Renal cortex interstitium (tissue), 11 donors: ENCODE results near the gene ESPN. TPM values are rescaled to one million over a fixed set of nuclear protein-coding genes. Genes with fewer than 3 reads are reported as not detected.
A peak's percentile ranks its signal among the peaks of the same experiment; 100 is the strongest.
"Not testable (repeated sequence)": the region's sequence is repeated elsewhere in the genome, so short reads cannot be mapped to it uniquely, and the experiment has no call there.

Experiments used
- DNase-seq, 11 donors: peaks; one replicate each; pipeline ENCODE4 v3.0.0-alpha.2; 2013; ENCODE audit warnings: low read depth in 9 of 11, low spot score in 4 of 11; ENCODE audit errors: extremely low read depth in 1 of 11
- polyA plus RNA-seq, 3 donors: library from polyadenylated mRNA; unstranded; fragments of 120-200 nt; gene quantifications; one replicate each; pipeline ENCODE4 v1.2.1, GENCODE V29; 2013; ENCODE audit not compliant: insufficient read length in 3 of 3

The ESPN gene
- polyA plus RNA-seq, 3 donors, result 12.4 to 31.4 (median 15.6) TPM

GRCh38 chr1:6443339-6444115 is 19.0 kb downstream of the ESPN start:
- DNase-seq, result no peak

- no peak for DNase-seq
Measured at GRCh38 chr1:6444377-6444776, 19.8 kb downstream of the ESPN start.

DNA sequence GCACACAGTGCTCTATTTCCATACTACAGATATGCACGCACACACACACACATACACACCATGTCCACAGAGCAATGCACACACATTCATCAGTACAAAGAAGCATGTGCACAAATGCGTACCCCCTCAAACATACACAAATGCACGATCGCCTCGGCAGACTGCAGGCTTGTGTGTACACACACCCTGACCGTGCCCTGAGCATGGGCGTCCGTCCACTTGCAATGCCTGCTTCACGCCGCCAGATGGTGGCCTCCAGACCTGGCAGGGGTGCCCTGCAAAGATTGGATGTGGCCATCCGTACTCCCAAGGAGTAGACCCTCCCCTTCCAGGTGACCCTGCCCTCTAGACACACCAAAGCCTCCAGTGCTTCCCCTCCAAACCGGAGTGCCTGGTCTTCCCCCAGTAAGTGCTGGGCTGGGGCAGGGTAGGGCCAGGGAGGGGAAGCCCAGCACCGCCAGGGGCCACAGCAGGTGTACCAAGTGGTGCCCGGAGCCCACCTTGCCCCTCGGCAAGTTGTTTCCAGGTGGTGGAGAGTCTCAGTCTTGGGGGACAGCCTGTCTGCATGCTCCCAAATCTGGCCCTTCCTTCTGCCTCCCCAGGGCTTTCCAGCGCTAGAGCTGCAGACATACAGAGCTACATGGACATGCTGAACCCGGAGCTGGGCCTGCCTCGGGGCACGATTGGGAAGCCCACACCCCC is 20.6 kb downstream of the ESPN start:
- DNase-seq, result no peak

DNA sequence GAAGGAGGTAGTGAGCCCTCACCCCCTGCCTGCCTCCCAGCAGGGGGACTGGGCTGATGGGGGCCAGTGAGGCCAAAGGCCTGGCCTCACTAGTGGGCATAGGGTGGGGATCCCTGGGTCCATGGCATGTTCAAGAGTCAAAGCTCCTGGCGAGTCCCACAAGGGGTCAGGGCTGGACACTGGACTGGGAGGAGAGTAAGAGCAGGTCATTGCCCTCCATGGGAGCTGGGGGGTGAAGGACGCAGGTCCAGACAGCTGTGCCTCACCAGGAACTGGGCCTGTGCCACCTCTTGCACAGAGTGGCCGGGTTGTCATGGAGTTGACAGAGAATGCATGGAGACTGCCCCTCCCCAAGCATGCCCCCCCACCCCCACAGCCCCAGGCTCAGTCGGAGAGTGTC is 21.4 kb downstream of the ESPN start:
- DNase-seq, result not testable (repeated sequence)

- no peak for DNase-seq
Measured at GRCh38 chr1:6446665-6447015, 22.1 kb downstream of the ESPN start.

DNA sequence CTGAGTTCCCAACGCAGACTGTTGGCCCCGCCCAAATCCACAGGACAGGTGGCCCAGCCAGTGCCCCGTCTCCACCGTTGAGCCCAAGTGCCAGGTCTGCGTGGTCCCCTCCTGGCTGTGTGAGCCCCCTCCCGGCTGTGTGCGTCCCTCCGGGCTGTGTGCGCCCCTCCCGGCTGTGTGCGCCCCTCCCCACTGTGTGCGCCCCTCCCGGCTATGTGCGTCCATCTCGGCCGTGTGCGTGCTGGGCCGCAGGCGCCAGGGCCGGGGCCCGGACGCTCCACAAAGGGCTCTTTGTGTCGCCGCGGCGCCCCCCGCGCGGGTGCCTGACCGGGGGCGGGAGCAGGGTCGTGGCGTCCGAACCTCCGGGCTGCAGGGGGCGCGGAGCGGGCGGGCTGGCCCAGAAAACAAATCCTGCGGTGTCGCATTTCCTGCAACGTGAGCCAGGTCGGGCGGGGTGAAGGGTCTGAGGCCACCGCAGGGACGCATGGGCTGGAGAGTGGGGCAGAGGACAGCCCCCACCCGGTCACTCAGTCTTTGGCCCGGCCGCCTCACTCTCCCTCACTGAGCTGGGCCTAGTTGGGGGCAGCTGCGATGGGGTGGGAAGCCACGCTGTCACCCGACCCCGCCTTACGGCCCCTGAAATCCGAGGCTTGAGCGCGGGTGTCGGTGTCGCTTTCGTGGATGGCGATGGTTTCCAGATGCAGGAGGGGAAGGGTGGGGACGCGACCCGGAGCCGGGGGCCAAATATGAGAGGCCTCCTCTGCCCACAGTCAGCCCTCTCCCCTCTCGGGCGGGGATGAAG is 22.6 kb downstream of the ESPN start:
- no peak for DNase-seq

GRCh38 chr1:6447818-6448748 is 23.5 kb downstream of the ESPN start:
- peak in 1 of 11 donors; percentile 67 for DNase-seq

GRCh38 chr1:6448749-6449631 is 24.4 kb downstream of the ESPN start:
- DNase-seq, result no peak

- DNase-seq, result no peak
Measured at GRCh38 chr1:6450005-6450450, 25.5 kb downstream of the ESPN start.

DNA sequence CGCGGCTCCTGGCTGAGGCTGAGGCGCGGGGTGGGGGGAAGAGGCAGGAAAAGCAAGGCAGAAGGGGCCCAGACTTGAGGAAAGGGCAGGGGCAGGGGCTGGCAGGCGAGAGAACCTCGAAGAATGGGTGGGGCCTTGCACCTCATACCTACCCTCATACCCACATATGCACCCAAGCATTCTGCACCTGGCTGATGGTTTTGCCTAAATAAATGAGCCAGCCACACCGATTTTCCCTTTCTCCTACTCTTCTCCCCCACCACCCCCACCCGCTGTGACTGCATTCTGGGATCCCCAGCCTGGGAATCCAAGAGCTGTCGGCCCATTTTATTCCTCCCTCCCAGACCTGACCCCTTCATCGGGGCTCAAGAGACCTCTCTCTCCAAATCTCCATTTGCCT is 25.9 kb downstream of the ESPN start:
- DNase-seq, result not testable (repeated sequence)

GRCh38 chr1:6450943-6451373 is 26.4 kb downstream of the ESPN start:
- DNase-seq, result no peak

DNA sequence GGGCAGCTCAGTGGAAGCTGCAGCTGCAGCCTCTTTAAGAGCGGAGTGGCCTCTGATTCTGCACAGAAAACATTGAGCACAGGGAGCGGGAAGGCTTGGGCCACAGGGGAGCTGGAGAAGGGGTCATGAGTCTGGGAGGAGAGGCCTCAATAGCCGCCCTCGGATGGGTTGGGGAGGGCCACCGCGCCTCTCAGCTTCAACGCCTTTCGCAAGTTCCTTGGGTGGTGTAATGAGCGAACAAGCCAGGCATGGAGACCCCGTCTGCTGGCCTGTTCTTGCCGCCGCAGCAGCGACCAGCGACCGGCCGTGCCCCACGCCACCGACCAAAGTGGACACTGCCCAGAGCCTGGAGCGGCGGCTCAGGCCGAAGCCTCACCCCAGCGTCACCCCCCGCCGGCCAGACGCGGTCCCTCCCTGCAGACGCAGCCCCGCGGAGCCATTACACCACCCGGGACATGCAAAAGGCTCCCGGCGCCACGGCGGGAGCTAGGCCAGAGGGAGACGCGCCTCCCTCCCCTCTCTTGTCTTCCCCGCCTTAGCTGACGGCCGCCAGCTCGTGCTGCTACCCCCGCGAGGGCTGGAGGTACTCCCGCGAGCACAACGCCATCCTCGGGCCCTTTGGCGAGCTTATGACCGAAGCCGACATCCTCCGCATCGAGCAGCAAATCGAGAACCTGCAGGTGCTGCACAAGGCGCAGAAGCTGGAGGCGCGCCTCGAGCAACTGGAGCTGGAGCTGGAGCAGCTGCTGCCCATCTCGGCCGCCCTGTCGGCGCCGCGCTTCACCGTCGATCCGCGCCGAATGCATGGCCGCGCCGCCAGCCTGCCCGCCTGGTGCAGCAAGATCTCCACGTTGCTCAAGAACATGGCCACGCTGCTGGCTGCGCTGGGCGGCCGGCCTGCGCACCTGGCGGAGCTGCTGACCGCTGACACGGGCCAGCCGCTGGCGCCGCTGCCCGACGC is 29.6 kb downstream of the ESPN start:
- DNase-seq, result not testable (repeated sequence)

DNA sequence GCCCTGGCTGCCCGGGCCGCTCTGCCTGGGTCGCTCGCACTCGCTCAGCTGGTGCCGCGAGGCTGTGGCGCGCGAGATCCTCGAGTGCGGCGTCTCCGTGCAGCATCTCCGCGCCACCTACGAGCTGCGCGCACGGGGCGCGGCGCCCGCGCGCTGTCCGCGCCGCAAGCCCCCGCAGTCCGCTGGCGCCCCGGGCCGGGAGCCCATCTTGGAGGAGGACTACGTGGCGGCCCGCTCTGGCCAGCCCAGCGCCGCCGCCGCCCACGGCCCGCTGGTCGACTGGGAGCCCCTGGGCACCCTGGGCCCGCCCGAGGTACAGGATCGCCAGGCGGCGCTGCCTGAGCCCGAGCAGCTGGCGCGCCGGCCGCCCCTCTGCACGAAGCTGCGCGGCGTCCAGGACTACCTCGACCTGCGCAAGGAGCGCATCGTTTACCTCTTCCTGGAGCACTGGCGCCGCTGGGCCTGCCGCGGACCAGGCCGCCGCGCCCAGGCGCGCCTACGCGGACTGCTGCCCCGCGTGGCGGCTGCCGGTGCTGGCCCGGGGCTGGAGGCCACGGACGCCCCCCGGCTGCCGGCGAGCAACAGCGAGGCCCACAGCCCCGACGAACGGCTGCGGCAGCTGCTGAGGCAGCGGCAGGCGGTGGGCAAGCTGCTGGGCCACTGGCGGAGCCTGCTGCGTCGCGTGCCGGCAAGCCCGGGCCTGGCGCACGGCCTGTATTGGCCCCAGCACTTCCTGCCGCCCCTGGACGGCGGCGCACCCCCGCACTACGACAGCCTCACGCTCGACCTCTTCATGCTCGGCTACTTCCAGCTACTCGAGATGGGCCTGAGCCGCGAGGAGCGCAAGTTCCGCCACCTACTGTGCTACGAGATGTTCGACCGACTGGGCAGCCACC is 30.5 kb downstream of the ESPN start:
- no peak for DNase-seq

DNA sequence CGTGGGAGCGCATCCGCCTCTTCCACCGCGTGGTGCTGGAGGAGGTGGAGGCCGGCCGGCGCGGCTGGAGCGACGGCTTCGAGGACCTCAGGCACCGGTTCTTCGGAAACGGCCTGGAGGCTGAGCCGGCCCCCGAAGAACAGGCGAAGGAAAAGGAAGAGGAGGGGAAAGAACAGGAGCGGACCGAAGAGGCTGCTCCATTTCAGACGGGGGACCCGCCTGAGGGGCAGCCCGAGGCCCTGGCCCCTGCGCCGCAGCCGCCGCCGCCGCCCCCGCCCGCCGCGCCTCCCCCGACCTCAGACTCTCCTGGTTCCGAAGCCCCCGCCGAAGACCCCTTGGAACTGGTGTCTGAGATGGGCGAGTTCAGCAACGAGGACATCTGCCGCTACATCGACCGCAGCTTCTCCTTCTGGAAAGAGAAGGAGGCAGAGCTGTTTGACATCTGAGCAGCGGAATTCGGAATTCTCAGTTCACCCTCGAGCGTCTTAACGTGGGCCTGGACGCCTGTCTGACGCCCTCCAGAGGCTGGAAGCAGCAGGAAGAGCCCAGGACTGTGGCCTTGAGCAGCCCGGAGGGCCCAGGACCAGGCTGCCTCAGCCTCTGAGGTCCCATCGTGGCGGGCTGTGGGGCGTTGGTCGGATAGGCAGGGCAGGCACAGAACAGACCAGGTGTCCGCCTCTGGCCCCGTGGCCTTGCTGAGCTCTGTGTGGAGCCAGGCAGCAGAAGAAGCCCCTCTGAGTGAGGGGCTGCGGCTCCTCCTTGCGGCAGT is 31.4 kb downstream of the ESPN start:
- not testable (repeated sequence) for DNase-seq
